GM18909 (cell line): ENCODE results near the gene IFNAR2.
"Not testable (repeated sequence)": the region's sequence is repeated elsewhere in the genome, so short reads cannot be mapped to it uniquely, and the experiment has no call there.

ENCODE experiments used
- ATAC-seq: cut with Tn5 transposase; IDR thresholded peaks from one replicate; pipeline ENCODE4 v1.9.1; 2021; ENCODE audit warnings: mild to moderate bottlenecking; ENCODE audit not compliant: unreplicated experiment, poor library complexity

IFNAR2 gene

DNA sequence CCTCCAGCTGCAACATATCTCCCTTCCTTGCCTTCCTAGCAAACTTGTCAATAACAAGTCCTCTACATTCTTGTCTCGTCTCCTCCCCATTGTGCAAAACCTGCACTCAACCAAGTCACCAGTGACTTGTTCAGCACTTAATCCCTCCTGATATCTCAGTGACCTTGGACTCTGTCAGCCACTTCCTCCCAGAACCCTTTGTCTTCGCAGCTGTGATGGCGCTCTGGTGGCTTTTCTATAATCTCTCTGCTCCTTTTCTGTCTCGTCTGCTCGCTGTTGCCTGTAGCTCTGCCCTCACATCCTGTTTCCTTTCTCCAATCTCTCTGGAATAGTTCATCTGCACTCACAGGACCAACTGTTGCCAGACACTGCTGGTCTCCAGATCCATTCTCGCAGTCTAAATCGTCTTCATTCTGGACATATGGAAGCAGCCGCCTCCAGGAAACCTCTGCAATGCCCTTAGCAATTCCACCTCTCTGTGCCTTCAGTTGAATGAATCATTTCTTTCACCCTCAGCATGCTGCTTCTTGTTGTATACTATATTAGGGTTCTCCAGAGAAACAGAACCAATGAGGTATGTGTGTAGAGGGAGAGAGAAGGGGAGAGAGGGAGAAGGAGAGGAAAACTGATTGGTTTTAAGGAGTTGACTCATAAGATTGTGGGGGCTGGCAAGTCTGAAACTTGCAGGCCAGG, 17.4 kb upstream of the IFNAR2 start:
- no peak for ATAC-seq

DNA sequence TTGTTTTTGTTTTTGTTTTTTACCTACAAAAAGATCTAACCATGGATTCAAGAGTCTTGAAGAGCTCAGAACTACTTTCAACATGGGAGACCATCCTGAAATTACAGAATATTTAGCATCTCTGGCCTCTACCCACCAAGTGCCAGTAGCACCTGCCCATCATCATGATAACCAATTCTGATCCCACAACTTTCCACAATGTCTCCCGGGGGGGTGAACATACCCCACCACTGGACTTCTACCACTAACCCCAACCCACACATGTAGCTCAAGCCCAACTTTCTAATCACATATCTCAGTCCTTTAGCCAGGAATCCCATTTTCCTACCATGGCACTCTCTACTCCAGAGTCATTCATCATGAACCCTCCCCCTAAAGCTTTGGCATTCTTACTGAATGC, 15.7 kb upstream of the IFNAR2 start:
- ATAC-seq: no peak

DNA sequence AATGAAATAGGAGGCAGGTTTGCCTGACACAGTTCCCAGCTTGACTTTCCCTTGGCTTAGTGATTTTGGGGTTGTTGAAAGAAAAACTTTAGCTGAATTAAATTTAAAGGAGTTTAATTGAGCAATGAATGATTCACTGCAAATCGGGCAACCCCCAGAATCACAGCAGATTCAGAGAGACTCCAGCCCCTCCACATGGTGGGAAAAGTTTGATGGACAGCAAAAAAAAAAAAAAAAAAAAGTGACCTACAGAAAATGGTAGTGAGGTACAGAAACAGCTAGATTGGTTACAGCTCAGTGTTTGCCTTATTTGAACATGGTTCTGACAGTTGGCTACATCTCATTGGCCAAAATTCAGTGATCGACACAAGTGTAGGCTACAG, 12.6 kb upstream of the IFNAR2 start:
- no peak for ATAC-seq

DNA sequence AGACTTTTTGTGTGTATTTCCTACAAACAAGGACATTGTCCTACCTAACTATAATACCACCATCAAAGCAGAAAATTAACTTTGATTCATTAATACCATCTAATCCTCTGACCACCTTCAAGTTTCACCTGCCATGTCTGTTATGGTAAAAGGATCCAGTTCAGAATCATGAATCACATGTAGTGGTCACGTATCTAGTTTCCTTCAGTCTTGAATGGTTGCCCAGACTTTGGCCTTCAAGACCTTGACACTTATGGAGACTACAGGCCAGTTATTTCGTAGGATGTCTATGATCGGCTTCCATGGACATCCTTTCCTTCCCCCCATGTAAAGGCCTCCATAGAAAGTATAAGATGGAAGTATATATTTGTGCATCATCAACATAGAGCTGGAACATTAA, 10.4 kb upstream of the IFNAR2 start:
- no peak for ATAC-seq

DNA sequence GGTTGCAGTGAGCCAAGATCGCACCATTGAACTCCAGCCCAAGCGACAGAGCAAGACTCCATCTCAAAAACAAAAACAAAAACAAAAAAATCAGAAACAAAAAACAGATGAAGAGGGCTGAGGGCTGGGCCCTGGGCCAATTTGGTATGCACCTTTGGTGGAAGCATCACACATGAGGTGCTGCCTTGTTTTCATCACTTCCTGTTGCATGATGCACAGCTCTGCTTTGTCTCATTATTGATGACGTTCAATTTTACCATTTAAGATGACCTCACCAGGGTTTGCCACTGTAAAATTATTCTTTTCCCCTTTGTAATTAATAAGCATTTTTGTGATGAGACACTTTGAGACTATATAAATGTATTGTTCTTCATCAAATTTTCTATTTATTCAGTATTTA, 9.8 kb upstream of the IFNAR2 start:
- ATAC-seq: no peak

DNA sequence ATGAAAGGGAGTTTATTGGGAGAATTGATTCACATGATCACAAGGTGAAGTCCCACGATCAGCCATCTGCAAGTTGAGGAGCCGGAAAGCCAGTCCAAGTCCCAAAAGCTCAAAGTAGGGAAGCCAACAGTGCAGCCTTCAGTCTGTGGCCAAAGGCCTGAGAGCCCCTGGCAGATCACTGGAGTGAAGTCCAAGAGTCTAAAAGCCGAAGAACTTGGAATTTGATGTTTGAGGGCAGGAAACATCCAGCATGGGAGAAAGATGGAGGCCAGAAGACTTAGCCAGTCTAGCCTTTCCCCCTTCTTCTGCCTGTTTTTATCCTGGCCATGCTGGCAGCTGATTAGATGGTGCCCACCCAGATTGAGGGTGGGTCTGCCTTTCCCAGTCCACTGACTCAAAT, 4.4 kb upstream of the IFNAR2 start:
- not testable (repeated sequence) for ATAC-seq

DNA sequence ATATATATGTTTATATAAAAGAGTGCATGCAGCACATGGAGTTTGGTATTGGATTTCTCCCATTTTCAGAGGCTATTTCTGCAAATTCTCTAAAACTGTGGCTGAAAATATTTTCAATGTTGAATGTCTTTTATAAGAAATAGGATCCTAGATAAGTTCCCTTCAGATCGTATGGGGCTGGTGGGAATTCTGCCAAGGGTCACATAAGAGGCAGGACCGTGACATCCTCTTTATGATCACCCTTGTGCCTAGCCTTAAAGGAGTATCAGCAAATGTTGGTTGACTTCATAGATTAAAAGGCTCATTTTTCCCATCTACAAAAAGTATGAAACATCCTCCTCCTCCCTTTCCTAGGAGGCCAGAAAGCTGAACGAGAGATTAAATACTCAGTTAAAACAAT, 1.3 kb upstream of the IFNAR2 start:
- ATAC-seq: no peak

DNA sequence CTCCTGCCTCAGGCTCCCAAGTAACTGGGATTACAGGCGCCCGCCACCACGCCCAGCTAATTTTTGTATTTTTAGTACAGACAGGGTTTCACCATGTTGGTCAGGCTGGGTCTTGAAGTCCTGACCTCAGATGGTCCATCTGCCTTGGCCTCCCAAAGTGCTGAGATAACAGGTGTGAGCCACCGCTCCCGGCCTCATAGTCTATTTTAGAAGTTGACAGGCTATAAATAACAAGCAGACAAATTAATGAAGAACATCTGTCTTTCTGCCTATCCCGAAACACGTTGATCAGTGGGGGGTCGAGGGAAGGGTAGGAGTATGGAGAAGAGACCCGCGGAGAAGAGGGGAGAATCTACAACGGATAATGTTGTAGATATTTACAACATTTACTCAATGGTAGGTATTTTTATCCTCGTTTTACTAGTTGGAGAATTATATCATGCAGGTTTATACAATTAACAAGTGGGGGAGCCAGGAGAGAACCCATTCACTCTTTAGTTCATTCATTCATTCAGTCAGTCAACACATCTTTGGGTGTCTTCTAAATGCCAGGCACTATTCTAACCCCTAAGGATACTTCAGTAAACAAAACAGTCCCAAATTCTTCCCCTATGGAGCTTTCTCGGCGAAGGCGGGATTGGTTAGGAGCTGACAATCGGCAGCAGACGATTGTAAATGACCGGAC, 497 bp upstream of the IFNAR2 start:
- no peak for ATAC-seq

DNA sequence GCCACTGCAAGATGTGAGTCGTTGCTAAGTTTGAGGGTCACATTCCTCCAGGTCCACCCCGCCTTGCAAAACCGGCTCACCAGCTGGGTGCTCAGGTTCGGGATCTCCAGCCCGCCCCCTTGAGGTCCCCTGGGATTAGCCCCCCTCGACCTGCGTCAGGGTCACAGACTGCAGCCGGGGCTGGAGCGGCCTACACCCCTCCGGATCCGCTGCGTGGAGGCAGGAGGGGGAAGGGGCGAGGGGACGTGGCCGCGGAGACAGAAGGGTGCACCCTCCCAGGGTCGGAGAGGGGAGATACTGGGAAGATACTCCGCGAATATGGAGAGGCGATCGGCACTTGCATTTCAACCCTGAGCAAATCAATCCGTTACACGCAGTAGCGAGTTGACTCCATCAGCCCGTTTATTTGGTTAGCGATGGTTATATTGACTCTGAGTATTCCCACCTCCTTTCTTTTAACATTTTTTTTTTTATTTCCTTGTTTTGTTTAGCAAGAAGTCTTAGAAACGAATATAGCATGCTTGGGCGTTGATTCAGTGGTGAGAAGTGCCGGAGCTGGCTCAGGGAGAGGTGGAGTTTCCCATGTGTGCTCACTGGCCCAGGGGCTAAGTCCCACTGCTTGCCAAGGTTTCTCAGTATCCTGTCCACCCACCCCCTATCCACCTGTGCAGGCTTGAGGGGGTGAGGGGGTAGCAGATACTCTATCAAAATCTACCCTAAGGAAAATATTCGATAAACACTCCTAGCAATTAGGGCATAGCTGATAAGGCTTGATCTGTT, 997 bp downstream of the IFNAR2 start:
- ATAC-seq: peak; percentile 35

DNA sequence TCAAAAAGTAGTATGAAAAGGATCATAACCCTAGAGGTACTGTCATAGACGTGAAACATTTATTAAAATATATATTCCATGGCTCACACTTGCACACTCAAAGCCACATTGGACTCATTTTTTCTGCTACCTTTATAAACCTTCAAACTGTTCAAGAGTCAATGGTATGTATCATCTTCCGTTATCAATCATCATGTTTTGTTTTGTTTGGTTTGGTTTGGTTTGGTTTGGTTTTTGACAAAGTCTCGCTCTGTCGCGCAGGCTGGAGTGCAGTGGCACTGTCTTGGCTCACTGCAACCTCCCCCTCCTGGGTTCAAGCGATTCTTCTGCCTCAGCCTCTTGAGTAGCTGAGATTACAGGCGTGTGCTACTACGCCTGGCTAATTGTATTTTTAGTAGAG, 1.8 kb downstream of the IFNAR2 start:
- ATAC-seq: no peak

DNA sequence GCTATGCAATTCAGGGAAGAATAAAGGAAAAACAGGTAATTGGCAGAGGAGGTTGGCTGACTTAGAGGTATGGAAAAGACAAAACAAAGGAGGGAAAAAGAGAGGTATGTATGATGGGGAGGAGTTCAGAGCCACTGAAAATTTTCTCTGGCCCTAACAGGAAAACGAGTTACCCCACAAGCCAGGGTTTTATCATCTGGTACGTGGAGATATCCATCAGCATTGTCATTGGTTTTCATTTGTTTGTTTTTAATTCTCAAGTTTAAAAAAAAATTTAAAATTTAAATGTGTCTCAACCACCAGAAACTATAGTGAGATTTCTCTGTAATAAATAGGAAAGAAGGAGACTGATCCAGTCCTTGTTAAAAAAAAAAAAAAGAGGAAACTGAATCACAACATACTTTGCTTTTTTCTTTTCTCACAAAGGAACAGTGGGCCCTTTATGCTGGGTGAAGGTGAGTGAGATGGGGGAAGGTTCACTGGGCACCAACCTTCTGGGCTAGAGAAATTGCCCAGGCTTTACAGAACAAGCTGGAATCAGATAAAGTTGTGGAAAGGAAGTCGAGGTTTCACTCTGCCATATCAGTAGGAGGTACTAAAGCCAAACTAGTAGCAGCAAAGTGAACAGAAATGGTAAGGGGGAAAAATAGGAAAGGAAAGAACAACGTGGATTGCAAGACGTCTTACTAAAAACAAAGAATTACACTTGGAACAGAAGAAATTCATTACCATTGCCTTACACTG, 2.7 kb downstream of the IFNAR2 start:
- no peak for ATAC-seq

DNA sequence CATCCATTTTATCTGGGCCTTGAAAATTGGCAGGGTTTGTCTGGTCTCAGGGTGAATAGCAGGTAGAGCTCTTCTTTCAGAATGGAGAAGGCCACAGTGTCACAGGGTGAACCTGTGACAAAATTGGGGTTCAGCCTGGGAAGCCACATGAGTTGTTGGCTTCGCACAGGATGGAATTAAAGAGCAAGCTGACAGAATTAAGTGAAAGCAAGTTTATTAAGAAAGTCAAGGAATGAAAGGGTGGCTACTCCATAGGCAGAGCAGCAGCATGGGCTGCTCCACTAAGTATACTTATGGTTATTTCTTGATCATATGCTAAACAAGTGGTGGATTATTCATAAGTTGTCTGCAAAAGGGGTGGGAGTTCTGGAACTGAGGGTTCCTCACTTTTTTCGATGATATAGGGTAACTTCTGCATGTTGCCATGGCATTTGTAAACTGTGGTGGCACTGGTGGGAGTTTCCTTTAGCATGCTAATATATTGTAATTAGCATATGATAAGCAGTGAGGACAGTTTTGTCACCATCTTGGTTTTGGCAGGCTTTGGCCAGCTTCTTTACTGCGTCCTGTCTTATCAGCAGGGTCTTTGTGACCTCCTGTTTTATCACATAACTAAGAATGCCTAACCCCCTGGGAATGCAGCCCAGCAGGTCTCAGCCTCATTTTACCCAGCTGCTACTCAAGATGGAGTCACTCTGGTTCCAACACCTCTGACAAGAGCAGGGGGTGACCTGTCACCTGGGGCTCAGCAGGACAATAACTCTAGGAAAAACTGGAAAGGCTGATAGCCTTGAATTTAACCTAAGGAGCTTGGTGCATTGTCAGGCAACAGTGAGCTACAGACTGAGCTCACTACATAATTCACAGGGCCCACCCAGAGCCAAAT, 5.1 kb downstream of the IFNAR2 start:
- ATAC-seq: no peak

DNA sequence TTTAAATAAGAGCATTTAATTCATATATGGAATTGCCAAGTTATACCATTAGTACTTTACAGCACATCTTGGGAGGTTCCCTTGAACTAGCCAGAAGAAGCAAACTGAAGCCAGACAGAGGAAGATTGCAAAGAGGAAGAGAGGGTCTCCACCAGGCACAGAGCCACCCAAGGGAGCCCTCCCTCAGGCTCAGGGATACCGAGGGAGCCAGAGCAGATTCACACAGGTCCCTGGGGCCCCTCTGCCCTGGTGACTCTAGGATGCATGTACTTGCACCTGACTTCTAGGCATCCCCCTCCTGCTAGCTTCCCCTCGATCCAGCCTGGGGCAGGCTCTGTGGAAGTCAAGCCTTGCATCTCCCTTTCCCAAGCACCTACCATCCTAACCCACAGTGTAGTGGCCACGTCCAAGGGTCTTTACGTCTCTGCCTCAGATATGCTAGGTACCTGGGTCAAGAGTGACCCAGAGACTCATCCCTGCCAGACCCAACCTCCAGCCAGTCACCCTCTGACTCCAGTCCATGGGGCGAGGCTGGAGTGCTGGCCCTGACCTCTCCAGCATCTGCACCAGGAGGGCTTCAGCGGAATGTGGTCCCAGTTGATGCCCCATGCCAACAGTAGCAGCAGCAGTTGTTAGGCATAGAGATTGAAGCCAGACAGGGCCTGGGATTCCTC, 6.4 kb downstream of the IFNAR2 start:
- no peak for ATAC-seq

DNA sequence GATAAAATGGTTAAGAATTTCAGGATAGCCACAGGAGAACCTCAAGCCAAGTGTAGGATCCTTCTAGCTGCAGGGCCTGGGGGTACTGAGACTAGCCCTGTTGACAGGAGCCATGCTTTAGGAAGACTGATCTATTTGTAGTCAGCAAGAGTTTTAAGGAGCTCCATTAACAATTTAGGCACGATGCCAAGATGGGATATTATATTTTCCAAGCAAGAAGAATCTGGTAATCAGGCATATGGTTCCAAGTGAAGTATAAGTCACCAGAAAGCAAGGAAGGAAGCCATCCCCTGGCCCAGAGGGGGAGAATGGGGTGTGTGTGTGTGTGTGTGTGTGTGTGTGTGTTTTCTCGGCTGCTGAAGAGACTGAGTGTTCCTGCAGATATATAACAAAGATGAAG, 7.0 kb downstream of the IFNAR2 start:
- ATAC-seq: no peak

DNA sequence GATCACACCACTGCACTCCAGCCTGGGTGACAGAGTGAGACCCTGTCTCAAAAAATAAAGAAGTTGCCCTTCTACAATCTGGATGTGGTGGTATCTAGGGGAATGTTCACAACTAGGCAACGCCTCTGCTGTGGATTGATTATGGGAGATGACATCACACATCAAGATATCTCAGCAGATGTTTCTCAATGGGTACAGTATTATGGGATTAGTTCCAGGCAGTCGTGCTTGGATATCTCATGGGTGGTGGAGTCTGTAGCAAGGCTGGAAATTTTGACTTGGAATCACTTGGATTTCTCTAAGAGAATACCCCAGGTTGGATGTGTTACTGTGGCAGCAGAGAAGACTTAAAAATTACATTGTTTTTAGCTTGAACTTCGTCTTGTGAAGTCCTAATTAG, 7.7 kb downstream of the IFNAR2 start:
- ATAC-seq: no peak

DNA sequence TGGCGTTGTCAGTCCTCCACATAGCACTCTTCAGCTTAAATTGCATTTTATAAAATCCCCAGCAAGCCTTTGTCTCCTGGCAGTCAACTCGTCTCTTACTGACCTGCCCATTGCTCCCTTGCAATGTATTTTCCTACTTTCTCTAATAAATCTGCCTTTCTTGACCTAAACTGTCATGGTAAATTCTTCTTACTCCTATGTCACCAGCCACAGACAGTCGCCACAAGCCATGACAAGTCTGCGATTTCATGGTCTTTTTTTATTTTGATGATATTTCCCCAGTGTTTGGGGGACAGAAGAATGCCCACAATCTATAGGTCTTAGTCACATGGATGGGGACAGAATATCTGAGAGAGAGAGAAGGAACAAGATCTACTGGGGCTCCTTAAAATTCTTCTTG, 8.4 kb downstream of the IFNAR2 start:
- ATAC-seq: peak; percentile 22

DNA sequence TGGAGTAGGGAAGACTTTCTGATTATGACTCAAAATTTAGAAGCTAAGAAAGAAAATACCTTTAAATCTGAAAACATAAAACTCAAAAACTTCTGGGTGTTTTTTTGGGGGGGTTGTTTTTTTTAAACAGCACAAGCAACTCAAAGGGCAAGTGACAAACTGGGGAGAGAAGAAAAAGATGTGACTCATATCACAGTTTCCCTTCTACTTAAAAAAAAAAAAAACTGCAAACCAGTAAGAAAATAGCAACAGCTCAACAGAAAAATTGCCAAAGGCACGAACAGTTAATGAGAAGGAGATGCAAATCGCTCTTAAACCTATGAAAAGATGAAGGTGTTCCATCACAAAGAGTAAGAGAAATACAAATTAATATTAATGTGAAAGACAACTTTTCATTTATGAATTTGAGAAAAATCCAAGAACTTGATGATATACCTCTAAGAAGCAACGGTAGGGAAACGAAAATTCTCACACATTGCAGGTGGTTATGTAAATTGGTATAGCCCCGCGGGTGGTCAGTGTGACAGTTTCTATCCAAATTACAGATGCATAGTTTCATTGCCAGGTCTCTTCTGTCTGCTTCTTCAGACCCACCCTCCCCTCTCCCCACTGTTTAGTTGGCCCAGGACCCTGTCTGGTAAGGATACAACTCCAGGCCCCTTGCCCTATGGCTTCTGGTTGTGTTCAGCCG, 9.0 kb downstream of the IFNAR2 start:
- ATAC-seq: peak; percentile 77

DNA sequence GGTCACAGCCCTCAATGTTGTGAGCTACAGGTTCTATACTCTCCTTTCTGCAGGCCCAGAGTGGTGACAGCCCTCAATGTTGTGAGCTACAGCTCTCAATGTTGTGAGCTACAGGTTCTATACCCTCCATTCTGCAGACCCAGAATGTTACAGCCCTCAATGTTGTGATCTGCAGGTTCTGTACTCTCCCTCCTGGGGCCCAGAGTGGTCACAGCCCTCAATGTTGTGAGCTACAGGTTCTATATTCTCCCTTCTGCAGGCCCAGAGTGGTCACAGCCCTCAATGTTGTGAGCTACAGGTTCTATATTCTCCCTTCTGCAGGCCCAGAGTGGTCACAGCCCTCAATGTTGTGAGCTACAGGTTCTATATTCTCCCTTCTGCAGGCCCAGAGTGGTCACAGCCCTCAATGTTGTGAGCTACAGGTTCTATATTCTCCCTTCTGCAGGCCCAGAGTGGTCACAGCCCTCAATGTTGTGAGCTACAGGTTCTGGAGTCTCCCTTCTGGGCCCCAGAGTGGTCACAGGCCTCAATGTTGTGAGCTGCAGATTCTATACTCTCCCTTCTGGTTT, 9.9 kb downstream of the IFNAR2 start:
- ATAC-seq: not testable (repeated sequence)
